Mesenchymal stem cell (in vitro differentiated cells and primary cell): ENCODE measurements around the gene KLHL26. TPM values are rescaled to one million over a fixed set of nuclear protein-coding genes. Genes with fewer than 3 reads are reported as not detected.
A peak's percentile ranks its signal among the peaks of the same experiment; 100 is the strongest.

Experiments
- DNase-seq: peaks from one replicate; pipeline ENCODE4 v3.0.0-alpha.2; 2013
- H2AFZ ChIP-seq: one replicate; pipeline ENCODE4 v1.6.1; 2013; ENCODE audit warnings: low read depth, mild to moderate bottlenecking, control low read depth, inconsistent platforms, low read length, moderate library complexity
- H2AK5ac ChIP-seq: 2 replicates; pipeline ENCODE4 v1.6.1; 2013; ENCODE audit warnings: low read length, moderate library complexity, mild to moderate bottlenecking, inconsistent platforms; ENCODE audit not compliant: severe bottlenecking
- H2BK120ac ChIP-seq: one replicate; pipeline ENCODE4 v1.6.1; 2013; ENCODE audit warnings: low read depth, mild to moderate bottlenecking, inconsistent platforms, low read length, moderate library complexity
- H2BK12ac ChIP-seq, 2 experiments: one replicate each; pipeline ENCODE4 v1.6.1; 2013; ENCODE audit warnings: inconsistent platforms in 2 of 2, low read length in 2 of 2, mild to moderate bottlenecking in 2 of 2, moderate library complexity in 2 of 2, control low read depth in 1 of 2
- H2BK15ac ChIP-seq: one replicate; pipeline ENCODE4 v1.6.1; 2013; ENCODE audit warnings: mild to moderate bottlenecking, low read depth, inconsistent platforms; ENCODE audit not compliant: poor library complexity, severe bottlenecking
- H2BK5ac ChIP-seq: 2 replicates; pipeline ENCODE4 v1.6.1; 2013; ENCODE audit warnings: low read depth, mild to moderate bottlenecking, low read length, control low read depth, inconsistent platforms; ENCODE audit not compliant: poor library complexity, severe bottlenecking
- H3K14ac ChIP-seq, 2 experiments: one replicate each; pipeline ENCODE4 v1.6.1; 2013; ENCODE audit warnings: inconsistent platforms in 2 of 2, low read length in 2 of 2, control low read depth in 1 of 2, mild to moderate bottlenecking in 1 of 2, moderate library complexity in 1 of 2
- H3K18ac ChIP-seq, 2 experiments: one replicate each; pipeline ENCODE4 v1.6.1; 2013; ENCODE audit warnings: inconsistent platforms in 2 of 2, low read length in 2 of 2, control low read depth in 1 of 2, low read depth in 1 of 2, mild to moderate bottlenecking in 1 of 2
- H3K23ac ChIP-seq, 2 experiments: one replicate each; pipeline ENCODE4 v1.6.1; 2013; ENCODE audit warnings: inconsistent platforms in 2 of 2, low read length in 2 of 2, mild to moderate bottlenecking in 2 of 2, moderate library complexity in 2 of 2, control low read depth in 1 of 2
- H3K27ac ChIP-seq: 2 replicates; pipeline ENCODE4 v1.5.1; 2013; ENCODE audit warnings: mild to moderate bottlenecking, moderate library complexity, low read length, control low read depth, inconsistent platforms; ENCODE audit not compliant: poor library complexity, severe bottlenecking
- H3K27me3 ChIP-seq, 2 experiments: 2 replicates each; pipeline versions ENCODE4 v1.6.1 to v1.7.0; 2013; ENCODE audit warnings: low read length in 2 of 2, mild to moderate bottlenecking in 2 of 2, moderate library complexity in 2 of 2, control low read depth in 1 of 2, inconsistent platforms in 1 of 2; ENCODE audit not compliant: control insufficient read depth in 1 of 2, insufficient read depth in 1 of 2
- H3K36me3 ChIP-seq, 2 experiments: 2 replicates each; pipeline versions ENCODE4 v1.6.1 to v1.7.0; 2013; ENCODE audit warnings: low read length in 2 of 2, control low read depth in 1 of 2, inconsistent platforms in 1 of 2, low read depth in 1 of 2, mild to moderate bottlenecking in 1 of 2; ENCODE audit not compliant: insufficient read depth in 2 of 2, control insufficient read depth in 1 of 2
- H3K4ac ChIP-seq, 2 experiments: one replicate each; pipeline ENCODE4 v1.6.1; 2013; ENCODE audit warnings: inconsistent platforms in 2 of 2, low read length in 2 of 2, mild to moderate bottlenecking in 2 of 2, moderate library complexity in 2 of 2, control low read depth in 1 of 2, low read depth in 1 of 2
- H3K4me1 ChIP-seq: 2 replicates; pipeline ENCODE4 v1.6.1; 2013; ENCODE audit warnings: low read depth, low read length, control low read depth; ENCODE audit not compliant: control insufficient read depth, insufficient read depth
- H3K4me2 ChIP-seq: 2 replicates; pipeline ENCODE4 v1.6.1; 2013; ENCODE audit warnings: low read length, mild to moderate bottlenecking, inconsistent platforms; ENCODE audit not compliant: poor library complexity, severe bottlenecking
- H3K4me3 ChIP-seq, 2 experiments: 2 replicates each; pipeline versions ENCODE4 v1.5.1 to v1.7.0; 2013; ENCODE audit warnings: low read length in 2 of 2, mild to moderate bottlenecking in 2 of 2, control low read depth in 1 of 2, low read depth in 1 of 2; ENCODE audit not compliant: insufficient read depth in 1 of 2
- H3K79me1 ChIP-seq: replicated peaks from 2 replicates; pipeline ENCODE4 v1.6.1; 2013; ENCODE audit warnings: mild to moderate bottlenecking, control low read depth, low read length, inconsistent platforms; ENCODE audit not compliant: poor library complexity, severe bottlenecking
- H3K9ac ChIP-seq: 2 replicates; pipeline ENCODE4 v1.7.0; 2013; ENCODE audit warnings: mild to moderate bottlenecking, low read length, moderate library complexity
- H3K9me3 ChIP-seq: 2 replicates; pipeline ENCODE4 v1.7.0; 2013; ENCODE audit warnings: mild to moderate bottlenecking, low read length; ENCODE audit not compliant: control insufficient read depth
- H4K8ac ChIP-seq: one replicate; pipeline ENCODE4 v1.6.1; 2013; ENCODE audit warnings: inconsistent platforms, mild to moderate bottlenecking, low read length, moderate library complexity
- H4K91ac ChIP-seq: one replicate; pipeline ENCODE4 v1.6.1; 2013; ENCODE audit warnings: mild to moderate bottlenecking, low read length, inconsistent platforms
- WGBS: methylation state at CpG from one replicate; pipeline ENCODE4 v1.1.7; 2013; ENCODE audit warnings: mixed read lengths; 5-methylcytosine and 5-hydroxymethylcytosine counted together
- small RNA-seq: library from polyadenylated mRNA; stranded (forward); fragments of <200 nt; extraction: miRNeasy Mini kit (QIAGEN cat#:217004); gene quantifications from one replicate; pipeline ENCODE3, GENCODE V24; 2013; ENCODE audit warnings: low read depth

KLHL26 gene

DNA sequence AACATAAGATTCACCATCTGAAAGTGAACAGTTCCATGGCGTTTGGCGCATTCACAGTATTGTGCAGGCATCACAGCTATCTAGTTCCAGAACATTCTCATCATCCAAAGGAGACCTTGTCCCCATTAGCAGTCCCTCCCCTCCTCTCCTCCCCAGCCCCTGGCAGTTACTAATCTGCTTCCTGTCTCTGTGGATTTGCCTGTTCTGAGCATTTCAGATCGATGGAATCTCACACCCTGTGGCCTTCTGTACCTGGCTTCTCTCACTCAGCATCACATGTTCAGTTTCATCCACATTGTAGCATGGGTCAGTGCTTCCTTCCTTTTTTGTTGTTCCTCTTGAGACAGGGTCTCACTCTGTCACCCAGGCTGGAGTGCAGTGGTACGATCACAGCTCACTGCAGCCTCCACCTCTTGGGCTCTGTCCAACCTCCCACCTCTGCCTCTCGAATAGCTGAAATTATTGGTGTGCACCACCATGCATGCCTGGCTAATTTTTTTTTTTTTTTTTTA lies 81.2 kb downstream of the KLHL26 start:
- Histone ChIP-seq H2BK5ac (no peak overlapping the region), H2BK12ac (no peak overlapping the region), H3K14ac (no peak overlapping the region), H3K4me2 (no peak overlapping the region), H2BK120ac (no peak overlapping the region), H2AFZ (no peak overlapping the region), H3K18ac (no peak overlapping the region), H3K79me1 (peaks cover 34% of the 10 kb centered on the region), H3K23ac (no peak overlapping the region), H3K9ac (no peak overlapping the region), H3K4me1 (peaks cover 5% of the 10 kb centered on the region), H4K91ac (no peak overlapping the region), H4K8ac (no peak overlapping the region), H3K27me3 (no peaks in the 10 kb centered on the region), H3K4me3 (no peak overlapping the region), H3K4ac (no peak overlapping the region), H3K27ac (no peak overlapping the region), H2AK5ac (no peak overlapping the region), H2BK15ac (peak overlapping the region; percentile 62), H3K9me3 (no peaks in the 10 kb centered on the region), H3K36me3 (peaks cover 6 to 24% of the 10 kb centered on the region in 2 experiments)
- 83% methylated on average over 5 of the region's 5 CpGs for WGBS
- no peak for DNase-seq

DNA sequence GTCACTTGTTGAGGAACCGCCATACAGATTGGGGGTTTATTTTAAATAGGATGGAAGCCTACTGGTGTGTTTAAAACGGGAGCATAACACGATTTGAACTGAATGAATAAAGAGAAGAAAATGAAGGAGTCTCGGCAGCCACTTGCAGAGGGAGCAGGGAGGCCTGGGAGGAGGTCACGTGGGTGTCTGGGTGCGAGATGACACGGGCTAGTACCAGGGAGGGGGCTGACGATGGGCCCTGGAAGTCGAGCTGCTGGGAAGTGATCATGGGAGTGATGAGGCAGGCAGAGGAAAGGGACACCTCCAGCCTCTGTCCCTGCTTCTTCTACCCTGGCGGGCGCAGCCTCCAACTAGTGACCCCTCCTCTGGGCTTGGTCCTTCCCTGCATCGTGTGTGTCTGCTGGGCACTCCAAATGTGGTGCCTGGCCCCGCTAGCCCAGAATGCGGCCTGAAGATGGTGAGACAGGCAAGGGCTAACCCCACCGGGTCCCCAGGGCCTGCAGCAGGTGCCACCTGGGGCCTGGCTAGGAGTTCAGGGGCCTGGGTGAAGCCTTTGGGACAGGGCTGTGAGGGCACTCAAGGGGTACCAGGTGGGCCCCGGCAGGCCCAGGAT lies 82.1 kb downstream of the KLHL26 start:
- Histone ChIP-seq H2AK5ac (no peak overlapping the region), H2BK120ac (no peak overlapping the region), H3K14ac (no peak overlapping the region), H3K27ac (no peak overlapping the region), H3K36me3 (peaks cover 9 to 19% of the 10 kb centered on the region in 2 experiments), H3K23ac (no peak overlapping the region), H3K9me3 (no peaks in the 10 kb centered on the region), H3K4me2 (no peak overlapping the region), H3K9ac (no peak overlapping the region), H4K8ac (no peak overlapping the region), H3K27me3 (no peaks in the 10 kb centered on the region), H2BK12ac (no peak overlapping the region), H3K4ac (no peak overlapping the region), H3K4me1 (peaks cover 2% of the 10 kb centered on the region), H3K18ac (no peak overlapping the region), H2BK5ac (no peak overlapping the region), H3K4me3 (no peak overlapping the region), H3K79me1 (peaks cover 36% of the 10 kb centered on the region), H4K91ac (no peak overlapping the region), H2AFZ (no peak overlapping the region), H2BK15ac (no peak overlapping the region)
- DNase-seq: no peak
- 84% methylated on average over 15 of the region's 16 CpGs for WGBS

DNA sequence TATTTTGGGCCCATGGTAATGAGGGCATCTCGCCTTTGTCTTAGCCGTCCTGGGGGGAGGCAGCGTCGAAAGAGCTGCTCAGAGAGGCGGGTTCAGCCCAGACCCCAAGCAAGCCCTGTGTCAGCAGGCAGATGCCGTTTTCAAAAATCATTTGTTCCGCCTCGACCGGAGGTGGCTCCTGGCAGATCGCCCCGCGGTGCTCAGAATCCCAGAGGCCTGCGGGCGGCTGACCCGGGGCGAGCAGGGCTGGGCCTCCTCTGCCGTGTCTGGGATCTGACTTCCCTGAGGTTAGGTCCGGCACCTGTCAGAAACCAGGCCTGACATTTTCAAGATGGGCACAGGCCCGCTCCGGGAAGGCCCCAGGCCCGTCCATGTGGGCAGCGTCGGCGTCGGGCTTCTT lies 82.7 kb downstream of the KLHL26 start:
- Histone ChIP-seq H3K4me3 (no peak overlapping the region), H3K27ac (no peak overlapping the region), H3K14ac (no peak overlapping the region), H3K4me2 (no peak overlapping the region), H3K36me3 (peaks cover 9 to 19% of the 10 kb centered on the region in 2 experiments), H2AK5ac (no peak overlapping the region), H2AFZ (no peak overlapping the region), H2BK12ac (no peak overlapping the region), H3K23ac (no peak overlapping the region), H3K79me1 (peaks cover 39% of the 10 kb centered on the region), H3K27me3 (no peaks in the 10 kb centered on the region), H2BK120ac (no peak overlapping the region), H4K8ac (no peak overlapping the region), H2BK15ac (no peak overlapping the region), H3K4ac (no peak overlapping the region), H2BK5ac (no peak overlapping the region), H3K4me1 (peaks cover 2% of the 10 kb centered on the region), H3K9ac (no peak overlapping the region), H3K18ac (no peak overlapping the region), H3K9me3 (no peaks in the 10 kb centered on the region), H4K91ac (no peak overlapping the region)
- WGBS: 96% methylated on average over 25 of the region's 25 CpGs
- no peak for DNase-seq

Small RNA genes lying within 50 kb of the gene (small RNA-seq; reads per million reads assigned to genes)
- not detected for gene RN7SL155P
